Ovary (tissue), 9 donors: ENCODE data around the gene PRR23E. TPM values are rescaled to one million over a fixed set of nuclear protein-coding genes. Genes with fewer than 3 reads are reported as not detected.

Experiments
- DNase-seq, 5 donors: peaks; one replicate each; pipeline ENCODE4 v3.0.0-alpha.2; 2019 to 2020
- H3K27ac ChIP-seq, 2 donors: fragments of 200-600 bp; one replicate each; pipeline versions ENCODE4 v1.5.1 to v1.8.0; 2019 to 2022
- H3K27me3 ChIP-seq: fragments of 200-600 bp; one replicate; pipeline ENCODE4 v1.8.0; 2022
- H3K36me3 ChIP-seq: fragments of 200-600 bp; sonication (generic); one replicate; pipeline ENCODE4 v1.5.1; 2019
- H3K4me1 ChIP-seq: one replicate; pipeline ENCODE4 v1.8.1; 2013; ENCODE audit warnings: mild to moderate bottlenecking, moderate library complexity; ENCODE audit not compliant: insufficient read depth
- H3K4me3 ChIP-seq: fragments of 200-600 bp; sonication (generic); one replicate; pipeline ENCODE4 v1.5.1; 2017
- H3K9me3 ChIP-seq, 2 donors: fragments of 200-600 bp in 1 of 2; sonication (generic) in 1 of 2; one replicate each; pipeline versions ENCODE4 v1.5.1 to v1.8.1; 2013 to 2019; ENCODE audit warnings: mild to moderate bottlenecking in 1 of 2, moderate library complexity in 1 of 2
- CTCF ChIP-seq, 3 donors: fragments of 450-650 bp in 2 of 3; fragments of 200-600 bp in 1 of 3; IDR thresholded peaks; one replicate each; pipeline versions ENCODE4 v1.5.1 to v1.8.0; 2016 to 2022; ENCODE audit warnings: antibody characterized with exemption in 3 of 3, mild to moderate bottlenecking in 1 of 3
- EP300 ChIP-seq: sonication (generic); formaldehyde crosslinking; IDR thresholded peaks from one replicate; pipeline ENCODE4 v1.6.1; 2017; ENCODE audit warnings: antibody characterized with exemption
- POLR2A ChIP-seq: fragments of 450-650 bp; IDR thresholded peaks from one replicate; pipeline ENCODE4 v1.6.1; 2017; ENCODE audit warnings: antibody characterized with exemption, mild to moderate bottlenecking, moderate library complexity
- WGBS, 3 donors: extraction: QIAGEN DNeasy Blood & Tissue Kit in 1 of 3; methylation state at CpG; one replicate each; pipeline versions ENCODE4 v1.1.5 to v1.1.7; 2013 to 2017; 5-methylcytosine and 5-hydroxymethylcytosine counted together
- intact Hi-C, 4 donors: fragments of 100-400 bp; cut with DNase I; formaldehyde crosslinking; loops; one replicate each; pipeline versions ENCODE4 v1.11.0 to v1.15.1; 2022 to 2023
- polyA plus RNA-seq, 2 donors: library from polyadenylated mRNA; stranded (reverse); fragments of 200-250 nt in 1 of 2; fragments of 350-450 nt in 1 of 2; fragmentation: Illumina TruSeq in 1 of 2; extraction: RNeasy Lipid Tissue Mini Kit (QIAGEN cat#74804) in 1 of 2; gene quantifications; one replicate each; pipeline ENCODE4 v1.2.3, GENCODE V29; 2013 to 2014
- total RNA-seq, 7 donors: library from RNA; depleted of rRNA in 2 of 7; stranded (reverse); fragments of >200 nt in 2 of 7; fragmentation: NEBNext Ultra II Directional in 3 of 7; extraction: Animal tissue kit (Norgen Biotek cat#: 25700) in 3 of 7; gene quantifications; one replicate each; pipeline versions ENCODE4 v1.1.0 to v1.2.4, GENCODE V29; 2016 to 2023
- donor health status: DM: no; HTN: no; CAD: no; lungs with moderate emphysema.
- donor health status: DM: no; HTN: no; CAD: no.
- donor health status: Bipolar disorder and iron deficiency.
- donor health status: DM: yes; HTN: yes; CAD: no.
- donor health status: DM: no; HTN: no; CAD: no.
- donor health status: DM: yes; HTN: yes; CAD: no.

The PRR23E gene
- total and polyA plus RNA-seq, 9 donors: 0.08 TPM; not detected in 8

GRCh38 chr3:127149621-127150310, 43.2 kb upstream of the PRR23E start:
- TF ChIP-seq CTCF (IDR thresholded peaks at IDR 0.05) (no peak), POLR2A (no peak), EP300 (no peak)
- 48 to 71% (median 54%) methylated on average over 6 of the region's 6 CpGs for WGBS, 3 donors
- intact Hi-C loops: no loop called here
- Histone ChIP-seq H3K27me3 (no peaks in the 10 kb centered on the region), H3K9me3 (no peaks in the 10 kb centered on the region), H3K27ac (no peak overlapping the region), H3K36me3 (no peaks in the 10 kb centered on the region), H3K4me3 (no peak overlapping the region), H3K4me1 (no peaks in the 10 kb centered on the region)
- peak in 1 of 5 donors; percentile 15 for DNase-seq

- Histone ChIP-seq H3K4me3 (no peak overlapping the region), H3K4me1 (no peaks in the 10 kb centered on the region), H3K27ac (no peak overlapping the region), H3K27me3 (no peaks in the 10 kb centered on the region), H3K9me3 (no peaks in the 10 kb centered on the region), H3K36me3 (no peaks in the 10 kb centered on the region)
- intact Hi-C loops: no loop called here
- peak in 1 of 5 donors; percentile 14 for DNase-seq
- 84 to 85% (median 85%) methylated on average over 15 of the region's 15 CpGs for WGBS, 3 donors
- TF ChIP-seq EP300 (no peak), CTCF (IDR thresholded peaks at IDR 0.05) (no peak), POLR2A (no peak)
Observed at GRCh38 chr3:127150513-127151250, 42.2 kb upstream of the PRR23E start.

GRCh38 chr3:127151251-127151564, 41.7 kb upstream of the PRR23E start:
- no peaks in the 10 kb centered on the region for H3K4me1 ChIP-seq
- intact Hi-C loops: no loop called here
- no peak overlapping the region for H3K27ac ChIP-seq
- 91 to 97% (median 93%) methylated on average over 9 of the region's 9 CpGs for WGBS, 3 donors
- no peaks in the 10 kb centered on the region for H3K36me3 ChIP-seq
- no peak for TF ChIP-seq EP300
- no peak for TF ChIP-seq CTCF (IDR thresholded peaks at IDR 0.05)
- no peak for TF ChIP-seq POLR2A
- no peak for DNase-seq
- no peak overlapping the region for H3K4me3 ChIP-seq
- no peaks in the 10 kb centered on the region for H3K27me3 ChIP-seq
- no peaks in the 10 kb centered on the region for H3K9me3 ChIP-seq

- H3K4me1 ChIP-seq: no peaks in the 10 kb centered on the region
- WGBS, 3 donors: 67 to 70% (median 67%) methylated on average over 2 of the region's 2 CpGs
- DNase-seq: no peak
Observed at GRCh38 chr3:127151992-127152650, 40.8 kb upstream of the PRR23E start.

More at GRCh38 chr3:127151992-127152650, 40.8 kb upstream of the PRR23E start:
- no peak overlapping the region for H3K27ac ChIP-seq
- no peaks in the 10 kb centered on the region for H3K9me3 ChIP-seq
- no peaks in the 10 kb centered on the region for H3K36me3 ChIP-seq
- no peak for TF ChIP-seq EP300
- no peak for TF ChIP-seq CTCF (IDR thresholded peaks at IDR 0.05)
- no peak for TF ChIP-seq POLR2A
- no peak overlapping the region for H3K4me3 ChIP-seq
- no peaks in the 10 kb centered on the region for H3K27me3 ChIP-seq
- intact Hi-C loops: no loop called here
